Measurements from ENCODE around the gene LPIN2.
"Not testable (repeated sequence)": the region's sequence is repeated elsewhere in the genome, so short reads cannot be mapped to it uniquely, and the experiment has no call there.

LPIN2 gene

GRCh38 chr18:3044931-3045698, 32.2 kb upstream of the LPIN2 start:
- no peak for DNase-seq

DNA sequence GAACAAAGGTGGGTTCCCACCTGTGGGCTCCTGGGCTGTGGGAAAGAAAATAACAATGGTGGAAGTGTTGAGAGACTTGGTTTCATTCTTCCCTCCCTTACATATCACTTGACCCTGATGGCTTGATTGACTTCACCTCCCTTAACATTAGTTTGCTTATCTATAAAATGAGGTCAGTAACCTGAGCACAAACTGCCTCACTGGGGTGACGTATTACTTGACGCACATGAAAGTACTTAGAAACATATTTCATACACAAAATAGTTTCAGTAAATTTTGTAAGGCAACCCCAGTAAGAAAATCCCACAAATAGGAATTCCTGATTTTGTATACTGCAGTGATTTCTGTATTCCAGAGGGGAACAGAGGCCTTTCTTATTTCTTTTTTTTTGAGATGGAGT, 29.4 kb upstream of the LPIN2 start:
- DNase-seq = no peak

DNA sequence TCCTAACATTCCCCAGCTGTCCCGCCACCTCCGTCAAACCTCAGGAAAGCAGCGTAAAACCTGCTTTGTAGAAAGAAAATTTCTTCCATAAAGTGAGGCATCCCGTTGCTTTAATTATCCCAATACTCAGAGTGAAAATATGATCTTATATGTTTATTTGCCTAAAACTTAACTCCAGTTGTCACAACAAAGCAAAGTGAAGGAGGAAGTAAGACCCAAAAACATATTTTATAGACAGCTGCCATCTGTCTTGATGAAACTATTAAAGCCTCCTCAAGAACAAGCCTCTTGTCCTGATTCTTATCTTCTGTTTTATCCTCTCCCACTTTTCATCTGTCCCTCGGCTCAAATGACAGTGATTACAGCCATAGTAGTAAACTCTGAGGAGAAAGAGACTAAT, 28.9 kb upstream of the LPIN2 start:
- DNase-seq = no peak

DNA sequence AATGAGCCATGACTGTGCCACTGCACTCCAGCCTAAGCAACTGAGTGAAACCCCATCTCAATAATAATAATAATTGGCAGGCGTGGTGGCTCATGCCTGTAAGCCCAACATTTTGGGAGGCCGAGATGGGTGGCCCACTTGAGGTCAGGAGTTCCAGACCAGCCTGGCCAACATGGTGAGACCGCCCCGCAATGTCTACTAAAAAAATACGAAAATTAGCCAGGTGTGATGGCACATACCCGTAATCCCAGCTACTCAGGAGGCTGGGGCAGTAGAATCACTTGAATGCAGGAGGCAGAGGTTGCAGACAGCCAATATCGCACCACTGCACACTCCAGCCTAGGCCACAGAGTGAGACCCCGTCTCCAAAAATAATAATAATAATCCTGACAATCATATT, 27.9 kb upstream of the LPIN2 start:
- DNase-seq = no peak

GRCh38 chr18:3040173-3040572, 27.2 kb upstream of the LPIN2 start:
- no peak for DNase-seq

GRCh38 chr18:3037423-3037915, 24.5 kb upstream of the LPIN2 start:
- no peak for DNase-seq

DNA sequence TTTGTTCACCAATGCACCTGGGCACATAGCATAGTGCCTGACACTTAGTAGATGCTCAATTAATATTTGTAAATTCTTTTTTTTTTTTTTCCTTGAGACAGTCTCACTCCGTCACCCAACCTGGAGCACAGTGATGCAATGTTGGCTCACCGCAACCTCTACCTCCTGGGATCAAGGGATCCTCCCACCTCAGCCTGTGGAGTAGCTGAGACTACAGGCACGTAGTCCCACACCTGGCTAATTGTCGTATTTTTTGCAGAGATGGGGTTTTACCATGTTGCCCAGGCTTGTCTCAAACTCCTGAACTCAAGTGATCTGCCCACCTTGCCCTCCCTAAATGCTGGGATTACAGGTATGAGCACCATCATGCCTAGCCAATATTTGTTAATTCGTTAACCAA, 23.2 kb upstream of the LPIN2 start:
- no peak for DNase-seq

DNA sequence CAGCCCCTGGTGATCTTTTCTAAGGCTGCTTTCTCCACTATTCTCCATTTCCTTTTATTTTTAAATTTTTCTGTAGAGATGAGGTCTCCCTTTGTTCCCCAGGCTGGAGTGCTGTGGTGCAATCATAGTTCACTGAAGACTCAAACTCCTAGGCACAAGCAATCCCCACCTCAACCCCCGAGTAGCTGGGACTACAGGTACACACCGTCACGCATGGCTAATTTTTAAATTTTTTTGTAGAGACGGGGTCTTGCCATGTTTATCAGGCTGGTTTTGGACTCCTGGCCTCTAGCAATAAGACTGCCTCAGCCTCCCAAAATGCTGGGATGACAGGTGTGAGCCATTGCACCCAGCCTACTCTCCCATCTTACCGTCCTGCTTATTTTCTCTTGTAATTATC, 22.7 kb upstream of the LPIN2 start:
- DNase-seq = no peak

- no peak for DNase-seq
These were observed 19.8 kb upstream of the LPIN2 start for GRCh38 chr18:3032721-3033120.

DNA sequence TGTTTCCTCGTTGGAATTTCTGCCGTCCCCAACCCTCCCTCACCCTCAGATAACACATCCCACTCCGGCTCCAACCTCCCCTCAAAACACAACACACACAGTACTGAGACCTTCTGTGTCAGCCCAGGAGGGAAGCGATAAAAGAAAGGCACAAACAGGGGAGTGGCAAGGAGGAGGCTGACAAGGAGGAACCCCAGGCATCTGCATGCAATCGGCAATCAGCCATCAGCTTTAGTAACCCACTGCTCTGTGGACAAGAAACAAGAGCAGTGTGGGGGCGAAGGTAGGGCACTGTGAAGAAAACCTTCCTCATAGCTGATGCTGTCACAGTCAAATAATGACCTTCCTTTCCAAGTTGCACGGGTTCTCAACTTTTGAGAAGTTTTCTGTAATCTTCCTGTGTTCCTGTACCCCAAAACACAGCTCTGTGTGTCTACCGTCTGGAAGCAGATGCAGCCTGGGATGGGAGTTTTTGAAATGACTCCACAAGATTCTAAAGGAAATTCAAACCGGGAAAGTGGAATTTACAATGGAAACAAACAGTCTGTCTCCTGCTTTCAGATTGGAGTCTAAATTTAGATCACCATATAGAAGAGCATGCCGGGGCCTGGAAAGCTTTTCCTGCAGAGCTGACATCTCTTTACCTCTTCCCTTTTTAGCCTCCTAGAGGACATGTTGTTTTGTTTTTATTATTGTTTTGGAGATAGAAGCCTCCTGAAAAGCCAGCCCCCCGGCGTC, 16.4 kb upstream of the LPIN2 start:
- DNase-seq = no peak

GRCh38 chr18:3028115-3028514, 15.2 kb upstream of the LPIN2 start:
- DNase-seq = not testable (repeated sequence)

- no peak for DNase-seq
These were observed 14.5 kb upstream of the LPIN2 start for GRCh38 chr18:3027370-3027891.

GRCh38 chr18:3025544-3025943, 12.6 kb upstream of the LPIN2 start:
- no peak for DNase-seq

DNA sequence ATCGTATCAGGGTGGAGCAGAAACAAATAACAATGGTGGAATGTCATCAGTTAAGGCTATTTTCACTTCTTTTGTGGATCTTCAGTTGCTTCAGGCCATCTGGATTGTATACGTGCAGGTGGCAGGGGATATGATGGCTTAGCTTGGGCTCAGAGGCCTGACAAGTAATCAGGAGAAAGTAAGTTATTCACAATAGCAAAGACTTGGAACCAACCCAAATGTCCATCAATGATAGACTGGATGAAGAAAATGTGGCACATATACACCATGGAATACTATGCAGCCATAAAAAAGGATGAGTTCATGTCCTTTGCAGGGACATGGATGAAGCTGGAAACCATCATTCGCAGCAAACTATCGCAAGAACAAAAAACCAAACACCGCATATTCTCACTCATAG, 10.7 kb upstream of the LPIN2 start:
- not testable (repeated sequence) for DNase-seq

- DNase-seq = no peak
These were observed 3.8 kb upstream of the LPIN2 start for GRCh38 chr18:3016585-3017297.

DNA sequence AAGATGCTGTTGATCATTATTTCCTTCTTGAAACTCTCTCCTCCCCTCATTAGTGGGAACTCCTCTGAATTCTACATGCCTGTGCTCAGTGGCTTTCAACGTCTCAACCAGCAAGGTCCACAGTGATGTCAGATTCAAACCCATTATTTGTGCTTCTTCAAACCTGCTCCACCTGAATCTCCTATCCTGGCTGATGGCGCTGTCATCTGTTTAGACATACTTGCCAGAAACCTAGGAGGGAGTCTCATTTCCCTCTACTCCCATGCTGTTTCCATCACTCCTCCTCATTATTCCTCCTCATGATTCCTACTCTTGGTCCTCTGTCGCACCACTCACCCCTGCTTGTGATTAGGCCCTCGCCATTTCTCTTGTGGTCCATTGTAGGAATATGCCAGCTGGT, 2.9 kb upstream of the LPIN2 start:
- DNase-seq = no peak

- no peak for DNase-seq
These were observed 2.3 kb upstream of the LPIN2 start for GRCh38 chr18:3015204-3015592.

DNA sequence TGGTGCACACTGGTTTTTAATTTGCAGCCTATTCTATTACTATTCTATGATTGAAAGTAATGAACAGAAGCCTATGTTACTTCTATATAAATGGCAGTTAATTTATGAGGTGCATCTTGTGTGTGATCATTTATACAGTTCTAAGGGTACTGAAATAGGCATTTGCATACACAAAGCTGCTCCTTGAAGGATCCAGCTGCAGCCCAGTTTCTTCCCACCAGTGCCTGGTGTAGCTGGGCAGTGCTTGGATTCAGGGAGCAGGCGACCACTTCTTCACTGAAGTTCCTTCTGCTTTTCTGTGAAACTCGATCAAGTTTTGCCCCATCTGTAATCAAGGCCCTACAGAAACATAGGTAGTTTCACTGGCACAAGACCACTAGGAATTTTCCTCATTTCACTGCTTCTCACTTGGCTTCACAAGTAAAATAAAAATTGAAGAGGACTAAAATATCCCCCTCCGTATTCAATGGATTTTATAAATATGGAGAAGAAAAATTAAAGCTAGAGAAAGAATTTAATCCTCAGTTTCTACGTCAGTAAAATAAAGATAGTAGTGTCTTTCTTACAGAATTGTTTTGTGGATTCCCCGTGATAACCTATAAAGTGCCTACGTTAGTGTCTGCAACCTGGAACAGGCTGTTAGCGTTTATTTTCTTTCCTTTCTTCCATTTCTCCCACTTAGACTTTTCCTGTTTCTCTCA, 1.7 kb upstream of the LPIN2 start:
- no peak for DNase-seq

- DNase-seq = peak; percentile 58
These were observed 564 bp downstream of the LPIN2 start for GRCh38 chr18:3012136-3013023.

- no peak for DNase-seq
These were observed 2.9 kb downstream of the LPIN2 start for GRCh38 chr18:3010086-3010485.

DNA sequence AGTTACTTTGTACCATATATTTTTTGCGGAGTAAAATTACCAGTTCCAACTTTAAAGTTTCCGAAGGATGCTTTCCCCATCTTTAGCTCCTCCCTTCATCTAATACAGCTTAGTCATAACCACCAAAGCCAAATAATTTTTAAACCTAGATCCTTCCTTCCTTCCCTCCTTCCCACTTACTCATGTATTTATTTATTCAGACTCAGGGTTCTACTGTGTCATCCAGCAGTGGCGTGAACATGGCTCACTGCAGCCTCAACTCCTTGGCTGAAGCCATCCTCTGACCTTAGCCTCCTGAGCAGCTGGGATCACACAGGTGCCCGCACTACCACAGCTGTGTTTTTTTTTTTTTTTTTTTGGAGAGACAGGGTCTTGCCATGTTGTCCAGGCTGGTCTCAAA, 4.4 kb downstream of the LPIN2 start:
- DNase-seq = no peak

- no peak for DNase-seq
These were observed 5.5 kb downstream of the LPIN2 start for GRCh38 chr18:3007491-3007890.

Measured in stimulated activated CD4-positive, alpha-beta T cell treated with anti-CD3 and anti-CD28 coated beads, Interleukin-4, amount 100 ng/mL, for 1 hour (primary cell).